Stimulated activated CD4-positive, alpha-beta T cell treated with anti-CD3 and anti-CD28 coated beads, Interleukin-12 subunit alpha, Interleukin-12 subunit beta, amount 100 ng/mL, for 4 hours (primary cell): Measurements from ENCODE around the gene PDE4DIP.
"Not testable (repeated sequence)": the region's sequence is repeated elsewhere in the genome, so short reads cannot be mapped to it uniquely, and the experiment has no call there.

ENCODE experiments used
- DNase-seq: peaks from one replicate; pipeline ENCODE4 v3.0.0-alpha.2; 2020

PDE4DIP gene

DNA sequence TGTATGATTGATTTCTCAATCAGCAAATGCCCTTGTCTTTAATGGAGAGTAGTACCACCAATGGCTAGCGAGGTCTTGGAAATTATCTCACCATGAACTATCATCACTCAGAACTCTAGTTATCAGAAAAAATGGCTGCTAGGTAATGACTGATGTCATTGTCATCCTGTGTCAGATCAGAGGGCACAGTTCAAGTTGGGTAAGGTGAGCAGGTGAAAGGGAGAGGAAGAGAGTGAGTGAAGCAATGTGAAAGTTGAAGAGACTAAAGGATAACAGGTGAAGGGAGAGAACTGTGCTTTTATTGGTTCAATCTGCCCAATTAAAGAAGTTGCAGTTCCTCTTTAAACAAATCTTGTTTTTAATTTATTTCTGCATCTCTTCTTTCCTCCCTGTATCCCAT lies 76.8 kb downstream of the PDE4DIP start:
- DNase-seq: not testable (repeated sequence)

DNA sequence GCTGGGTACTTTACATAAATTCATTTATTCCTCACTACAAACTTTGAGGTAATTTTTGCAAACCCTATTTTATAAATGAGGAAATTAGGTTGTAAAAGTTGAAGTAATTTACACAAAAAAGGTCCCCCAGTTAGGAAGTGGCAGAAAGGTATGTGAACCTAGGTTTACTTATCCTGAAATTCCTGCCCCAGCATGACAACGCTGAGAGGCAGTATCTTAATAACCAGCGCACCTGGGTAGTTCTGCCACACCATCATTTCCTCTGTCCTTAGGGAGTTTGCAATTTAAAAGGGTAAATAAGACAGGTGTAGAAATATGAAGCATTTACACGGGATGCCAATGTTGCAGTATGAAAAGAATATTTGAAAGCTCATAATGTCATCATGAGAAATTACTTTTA lies 79.6 kb downstream of the PDE4DIP start:
- not testable (repeated sequence) for DNase-seq

DNA sequence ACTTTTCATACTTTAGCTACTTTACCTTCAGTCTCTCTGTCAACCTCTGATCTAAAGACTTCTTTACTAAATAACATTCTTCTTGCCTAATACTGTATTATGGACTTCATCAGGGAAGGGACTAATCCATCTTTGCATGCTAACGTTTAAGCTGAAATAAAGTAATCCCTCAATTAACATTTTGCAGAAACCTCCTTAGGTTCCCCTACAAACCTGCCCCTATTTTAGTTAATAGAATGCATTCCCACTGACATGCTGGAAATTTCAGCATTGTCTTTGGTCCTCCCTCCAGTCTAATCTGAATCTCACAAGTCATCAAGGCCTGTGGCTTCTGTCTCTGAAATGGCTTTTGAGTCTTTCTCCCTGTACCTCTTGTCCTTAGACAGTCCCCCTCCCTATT lies 83.4 kb downstream of the PDE4DIP start:
- not testable (repeated sequence) for DNase-seq

DNA sequence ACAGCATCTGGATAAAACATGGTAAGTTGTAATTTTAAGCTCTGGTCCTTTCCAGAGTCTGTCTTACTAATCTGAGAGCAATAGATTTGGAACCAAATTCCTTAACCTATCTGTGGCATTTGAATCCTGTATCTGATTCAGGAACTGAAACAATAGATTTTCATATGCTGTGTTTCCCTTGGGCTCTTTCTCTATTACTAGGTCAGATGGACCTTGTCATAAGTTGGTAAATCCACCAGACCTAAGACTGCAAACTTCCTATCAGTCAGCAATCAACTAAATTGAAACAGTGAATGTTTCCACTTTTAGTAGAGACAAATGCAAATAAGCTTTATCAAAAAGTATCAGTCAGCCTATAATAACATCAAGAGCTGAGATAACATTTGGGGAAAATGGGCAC lies 85.0 kb downstream of the PDE4DIP start:
- not testable (repeated sequence) for DNase-seq

DNA sequence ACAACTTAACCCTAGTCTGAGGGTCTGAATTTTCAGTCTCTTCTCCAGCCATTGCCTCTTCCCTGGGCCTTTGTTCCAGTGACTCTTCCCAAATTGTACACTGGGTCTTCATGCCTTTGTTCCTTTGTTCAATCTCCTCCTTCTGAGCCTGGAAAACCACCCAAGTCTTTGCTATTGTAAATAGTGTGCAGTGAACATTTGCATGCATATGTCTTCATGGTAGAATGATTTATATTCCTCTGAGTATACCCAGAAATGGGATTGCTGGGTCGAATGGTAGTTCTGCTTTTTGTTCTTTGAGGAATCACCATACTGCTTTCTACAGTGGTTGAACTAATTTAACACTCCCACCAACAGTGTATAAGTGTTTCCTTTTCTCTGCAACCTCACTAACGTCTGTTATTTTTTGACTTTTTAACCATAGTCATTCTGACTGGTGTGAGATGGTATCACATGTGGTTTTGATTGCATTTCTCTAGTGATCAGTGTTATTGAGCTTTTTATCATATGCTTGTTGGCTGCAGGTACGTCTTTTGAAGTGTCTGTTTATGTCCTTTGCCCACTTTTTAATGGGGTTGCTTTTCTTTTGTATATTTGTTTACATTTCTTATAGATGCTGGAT lies 91.3 kb downstream of the PDE4DIP start:
- DNase-seq: not testable (repeated sequence)

DNA sequence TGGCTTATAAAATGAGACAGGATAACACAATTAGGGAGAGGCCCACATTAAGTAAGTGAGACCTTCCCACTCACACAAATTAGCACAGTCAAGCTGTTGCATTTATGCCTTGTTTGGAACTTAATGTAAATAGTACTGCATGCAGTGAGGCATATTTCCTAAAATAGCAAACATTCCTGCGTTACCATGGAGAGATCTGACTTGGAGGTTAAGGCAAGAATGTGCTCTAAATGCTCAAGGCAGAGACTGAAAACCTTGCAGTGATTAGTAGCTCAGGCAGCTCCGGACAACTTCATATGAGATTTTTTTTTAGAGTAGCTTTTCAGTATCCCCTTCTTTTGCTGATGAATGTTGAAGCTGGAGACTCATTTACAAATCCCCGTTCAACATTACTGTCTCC lies 98.7 kb downstream of the PDE4DIP start:
- not testable (repeated sequence) for DNase-seq

DNA sequence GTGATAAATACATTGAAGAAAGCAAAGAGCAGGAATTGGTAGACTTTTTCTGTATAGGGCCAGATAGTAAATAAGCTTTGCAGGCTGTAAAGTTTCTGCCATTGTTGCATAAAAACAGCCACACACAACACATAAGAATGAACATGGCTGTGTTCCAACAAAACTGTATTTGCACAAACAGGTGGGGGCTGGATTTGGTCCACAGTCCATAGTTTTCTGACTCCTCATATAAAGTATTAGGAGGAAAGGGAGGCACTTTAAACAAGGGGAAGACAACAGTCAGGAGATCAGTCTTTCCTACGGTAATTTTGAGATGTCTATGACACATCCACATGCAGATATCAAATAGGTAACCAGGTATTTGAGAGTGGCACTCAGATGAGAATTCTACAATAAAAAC lies 100.9 kb downstream of the PDE4DIP start:
- not testable (repeated sequence) for DNase-seq

DNA sequence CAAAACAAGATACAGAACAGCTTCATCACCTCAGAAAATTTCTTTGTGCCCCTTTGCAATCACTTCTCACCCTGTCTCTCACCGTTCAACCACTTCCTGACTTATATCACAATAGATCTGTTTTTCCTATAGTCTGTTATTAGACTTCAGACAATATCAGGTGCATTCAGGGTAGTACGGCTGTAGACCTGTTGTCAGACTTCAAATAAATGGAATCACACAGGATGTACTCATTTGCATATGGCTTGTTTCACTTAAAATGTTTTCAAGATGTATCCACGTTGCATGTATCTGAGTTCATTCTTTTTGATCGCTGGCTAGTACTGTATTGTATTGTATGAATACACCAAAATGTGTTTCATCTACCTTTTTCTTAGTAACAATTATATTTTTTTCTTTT lies 104.5 kb downstream of the PDE4DIP start:
- not testable (repeated sequence) for DNase-seq

DNA sequence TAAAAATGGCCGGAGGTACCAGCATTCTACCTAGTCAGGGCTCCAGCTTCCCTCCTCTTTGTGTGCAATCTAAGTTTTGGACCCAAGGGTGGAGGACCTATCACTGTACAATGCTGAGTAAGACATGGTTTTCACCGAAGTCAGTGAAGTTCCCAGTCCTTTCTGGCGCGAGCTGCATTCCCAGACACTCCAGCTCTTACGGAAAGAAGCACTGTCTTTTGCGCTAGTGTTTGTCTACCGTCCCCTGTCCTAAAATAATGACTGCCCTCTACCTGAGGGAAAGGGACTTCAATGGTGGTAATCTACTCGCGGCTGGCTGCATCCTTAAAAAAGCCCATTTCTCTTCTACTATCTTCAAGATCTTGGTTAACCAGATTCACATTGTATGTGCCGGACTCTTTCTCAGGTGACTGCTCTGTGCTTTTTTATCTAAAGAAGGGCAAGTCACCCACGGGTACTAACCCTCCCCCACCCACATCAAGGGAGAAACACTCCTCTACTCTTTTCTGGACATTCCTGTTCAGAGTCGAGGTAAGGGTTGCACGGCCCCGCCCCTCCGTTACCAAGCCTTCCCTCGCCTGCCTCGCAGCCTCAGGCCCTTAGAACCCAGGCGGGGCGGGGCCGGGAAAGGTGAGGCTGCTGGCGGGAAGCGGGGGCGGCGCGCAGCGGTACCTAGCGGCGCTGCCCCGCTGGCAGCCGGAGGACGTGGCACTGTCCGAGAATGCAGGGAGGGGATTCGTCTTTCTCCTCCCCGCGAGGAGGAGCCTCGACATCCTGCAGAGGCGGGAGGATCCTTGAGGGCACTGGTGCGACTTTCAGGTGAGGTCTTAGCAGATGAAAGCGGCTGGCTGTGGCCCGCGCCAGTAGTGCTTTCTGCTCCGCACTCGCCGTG lies 107.4 kb downstream of the PDE4DIP start:
- DNase-seq: peak; percentile 61

DNA sequence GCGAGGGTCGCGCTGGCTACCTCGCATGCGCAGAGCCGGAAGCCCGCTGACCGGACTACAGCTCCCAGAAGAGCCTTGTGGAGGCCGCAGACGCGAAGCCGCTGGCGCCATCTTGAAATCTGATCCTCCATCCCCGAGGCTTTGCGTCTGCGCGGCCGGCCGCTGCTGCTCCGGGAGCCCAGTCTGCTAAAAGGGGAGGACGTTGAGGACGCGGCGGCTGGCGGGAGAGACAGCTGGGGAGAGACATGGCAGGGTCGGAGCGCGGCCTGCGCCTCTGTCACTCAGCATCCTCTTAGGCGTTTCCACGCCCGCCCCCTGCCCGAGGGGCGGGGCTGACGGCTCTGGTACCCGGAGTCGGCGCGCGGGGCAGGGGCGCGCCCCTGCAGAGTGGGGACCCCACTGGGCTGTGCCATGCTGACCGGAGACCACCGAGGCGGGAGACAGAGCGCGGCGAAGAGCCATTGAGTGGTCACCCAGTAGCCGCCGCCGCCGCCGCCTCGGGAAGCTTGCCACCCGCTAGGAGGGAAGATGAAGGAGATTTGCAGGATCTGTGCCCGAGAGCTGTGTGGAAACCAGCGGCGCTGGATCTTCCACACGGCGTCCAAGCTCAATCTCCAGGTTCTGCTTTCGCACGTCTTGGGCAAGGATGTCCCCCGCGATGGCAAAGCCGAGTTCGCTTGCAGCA lies 108.2 kb downstream of the PDE4DIP start:
- peak; percentile 64 for DNase-seq

DNA sequence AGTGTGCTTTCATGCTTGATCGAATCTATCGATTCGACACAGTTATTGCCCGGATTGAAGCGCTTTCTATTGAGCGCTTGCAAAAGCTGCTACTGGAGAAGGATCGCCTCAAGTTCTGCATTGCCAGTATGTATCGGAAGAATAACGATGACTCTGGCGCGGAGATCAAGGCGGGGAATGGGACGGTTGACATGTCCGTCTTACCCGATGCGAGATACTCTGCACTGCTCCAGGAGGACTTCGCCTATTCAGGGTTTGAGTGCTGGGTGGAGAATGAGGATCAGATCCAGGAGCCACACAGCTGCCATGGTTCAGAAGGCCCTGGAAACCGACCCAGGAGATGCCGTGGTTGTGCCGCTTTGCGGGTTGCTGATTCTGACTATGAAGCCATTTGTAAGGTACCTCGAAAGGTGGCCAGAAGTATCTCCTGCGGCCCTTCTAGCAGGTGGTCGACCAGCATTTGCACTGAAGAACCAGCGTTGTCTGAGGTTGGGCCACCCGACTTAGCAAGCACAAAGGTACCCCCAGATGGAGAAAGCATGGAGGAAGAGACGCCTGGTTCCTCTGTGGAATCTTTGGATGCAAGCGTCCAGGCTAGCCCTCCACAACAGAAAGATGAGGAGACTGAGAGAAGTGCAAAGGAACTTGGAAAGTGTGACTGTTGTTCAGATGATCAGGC lies 108.8 kb downstream of the PDE4DIP start:
- DNase-seq: peak; percentile 4

DNA sequence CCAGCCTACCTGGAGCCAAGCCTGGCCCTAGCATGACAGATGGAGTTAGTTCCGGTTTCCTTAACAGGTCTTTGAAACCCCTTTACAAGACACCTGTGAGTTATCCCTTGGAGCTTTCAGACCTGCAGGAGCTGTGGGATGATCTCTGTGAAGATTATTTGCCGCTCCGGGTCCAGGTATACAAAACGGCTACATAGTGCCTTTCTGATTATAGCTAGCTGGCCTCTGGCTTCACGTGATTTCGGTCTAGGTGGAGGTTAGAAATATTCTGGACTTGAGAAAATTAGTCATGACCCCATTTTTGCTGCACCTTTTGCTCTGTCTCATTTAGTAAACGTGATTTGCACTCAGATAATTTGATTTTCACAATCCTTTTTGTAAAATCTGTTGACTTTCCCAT lies 109.5 kb downstream of the PDE4DIP start:
- not testable (repeated sequence) for DNase-seq

DNA sequence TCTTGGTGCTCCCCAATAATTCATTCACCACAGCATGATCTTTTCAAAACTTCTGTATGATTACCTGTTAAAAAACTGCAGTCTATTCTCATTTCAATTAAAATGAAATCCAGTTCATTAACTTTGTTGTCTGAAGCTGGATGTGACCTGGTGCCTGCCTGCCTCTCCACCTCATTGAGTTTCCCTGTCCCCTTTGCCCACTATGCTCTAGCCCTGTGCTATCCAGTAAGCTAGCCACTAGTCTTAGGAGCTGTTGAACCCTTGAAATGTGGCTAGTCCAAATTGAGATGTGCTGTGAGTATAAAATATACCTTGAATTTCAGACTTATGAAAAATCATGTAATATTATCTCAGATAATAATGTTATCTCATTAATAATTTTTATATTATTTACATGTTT lies 114.1 kb downstream of the PDE4DIP start:
- not testable (repeated sequence) for DNase-seq

DNA sequence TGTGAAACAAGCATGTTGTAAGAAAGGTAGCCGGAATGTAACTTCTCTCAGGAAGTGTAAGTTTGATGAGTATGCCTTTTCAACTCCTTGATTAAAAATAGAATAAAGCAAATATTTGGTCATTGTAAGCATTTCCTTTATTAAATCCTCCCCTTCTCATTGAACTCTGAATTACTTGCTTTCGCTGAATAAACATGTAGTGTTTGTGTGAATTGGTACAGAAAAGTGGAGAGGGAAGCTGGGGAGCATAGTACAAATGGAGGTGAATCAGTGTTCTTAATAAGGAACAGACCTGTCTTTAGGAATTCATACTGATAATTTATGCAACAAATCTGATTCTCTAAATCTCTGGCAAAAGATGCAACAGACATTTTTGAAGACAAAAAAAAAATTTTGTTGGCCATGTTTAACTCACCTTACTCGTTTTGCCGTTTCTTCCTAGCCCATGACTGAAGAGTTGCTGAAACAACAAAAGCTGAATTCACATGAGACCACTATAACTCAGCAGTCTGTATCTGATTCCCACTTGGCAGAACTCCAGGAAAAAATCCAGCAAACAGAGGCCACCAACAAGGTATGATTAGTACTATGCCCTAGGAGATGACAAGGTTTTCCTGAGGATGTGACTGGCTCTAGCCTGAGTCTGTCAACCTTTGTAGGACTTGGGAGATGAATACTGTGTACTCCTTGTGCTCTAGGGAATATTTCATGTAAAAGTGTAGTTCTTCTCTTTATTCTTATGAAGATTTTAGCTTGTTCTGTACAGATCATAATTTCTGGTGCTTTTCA lies 116.2 kb downstream of the PDE4DIP start:
- DNase-seq: not testable (repeated sequence)

DNA sequence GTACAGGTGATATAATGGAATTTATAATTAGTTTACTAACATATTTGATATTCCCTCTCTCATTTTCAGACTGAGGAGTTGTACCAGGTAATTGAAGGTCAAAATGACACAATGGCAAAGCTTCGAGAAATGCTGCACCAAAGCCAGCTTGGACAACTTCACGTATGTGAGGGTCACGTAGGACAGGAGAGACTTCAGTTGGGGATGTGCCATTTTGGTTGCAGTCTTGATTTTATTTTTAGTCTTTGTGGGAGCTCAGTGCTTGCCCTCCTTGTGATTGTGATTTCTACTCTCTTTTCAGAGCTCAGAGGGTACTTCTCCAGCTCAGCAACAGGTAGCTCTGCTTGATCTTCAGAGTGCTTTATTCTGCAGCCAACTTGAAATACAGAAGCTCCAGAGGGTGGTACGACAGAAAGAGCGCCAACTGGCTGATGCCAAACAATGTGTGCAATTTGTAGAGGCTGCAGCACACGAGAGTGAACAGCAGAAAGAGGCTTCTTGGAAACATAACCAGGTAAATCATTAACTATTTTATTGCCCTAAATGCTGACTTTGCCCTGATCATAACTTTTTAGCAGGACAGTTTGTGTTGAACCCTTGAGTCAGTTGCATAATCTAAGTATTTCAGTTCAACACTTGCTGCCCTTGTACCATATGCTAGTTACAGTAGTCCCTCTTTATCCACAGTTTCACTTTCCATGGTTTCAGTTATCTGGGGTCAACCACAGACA lies 118.1 kb downstream of the PDE4DIP start:
- not testable (repeated sequence) for DNase-seq

DNA sequence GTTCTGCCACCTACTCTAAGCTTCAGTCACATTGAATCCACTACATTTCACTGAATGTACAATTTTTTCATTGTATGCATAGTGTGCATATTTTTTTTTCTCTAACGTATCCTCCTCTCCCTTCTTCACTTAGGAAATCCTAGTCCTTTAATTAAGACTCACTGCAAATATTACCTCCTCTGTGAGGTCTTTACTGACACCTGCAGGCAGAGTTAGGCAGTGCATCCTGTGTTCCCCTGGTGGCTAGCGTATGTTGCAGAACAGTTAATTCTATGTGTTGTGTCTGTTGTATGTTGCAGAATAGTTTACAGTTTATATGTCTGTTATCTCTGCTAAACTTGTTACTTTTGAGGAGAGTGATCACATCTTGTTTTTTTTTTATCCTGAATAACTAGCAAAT lies 121.9 kb downstream of the PDE4DIP start:
- not testable (repeated sequence) for DNase-seq

DNA sequence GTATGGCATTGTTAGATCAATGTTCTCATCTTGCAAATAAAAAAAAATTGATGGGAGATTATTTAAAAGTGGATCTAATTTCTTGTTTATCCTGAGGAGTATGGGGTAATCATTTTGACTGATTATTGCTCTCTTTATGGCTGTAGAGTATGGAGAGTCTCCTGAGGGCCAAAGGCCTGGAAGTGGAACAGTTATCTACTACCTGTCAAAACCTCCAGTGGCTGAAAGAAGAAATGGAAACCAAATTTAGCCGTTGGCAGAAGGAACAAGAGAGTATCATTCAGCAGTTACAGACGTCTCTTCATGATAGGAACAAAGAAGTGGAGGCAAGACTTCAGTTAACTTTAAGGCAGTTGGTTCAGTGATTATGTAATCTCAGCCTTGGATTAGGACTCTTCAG lies 123.4 kb downstream of the PDE4DIP start:
- not testable (repeated sequence) for DNase-seq

DNA sequence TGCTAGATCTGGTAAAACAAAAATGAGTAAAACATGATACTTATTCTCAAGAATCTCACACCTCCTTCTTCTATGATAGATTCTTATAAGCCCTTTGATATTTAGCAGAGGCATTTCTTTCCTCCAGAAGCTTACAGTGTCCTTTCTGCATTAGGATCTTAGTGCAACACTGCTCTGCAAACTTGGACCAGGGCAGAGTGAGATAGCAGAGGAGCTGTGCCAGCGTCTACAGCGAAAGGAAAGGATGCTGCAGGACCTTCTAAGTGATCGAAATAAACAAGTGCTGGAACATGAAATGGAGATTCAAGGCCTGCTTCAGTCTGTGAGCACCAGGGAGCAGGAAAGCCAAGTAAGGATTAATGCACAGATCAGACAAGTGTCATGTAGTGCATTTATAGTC lies 124.5 kb downstream of the PDE4DIP start:
- not testable (repeated sequence) for DNase-seq

DNA sequence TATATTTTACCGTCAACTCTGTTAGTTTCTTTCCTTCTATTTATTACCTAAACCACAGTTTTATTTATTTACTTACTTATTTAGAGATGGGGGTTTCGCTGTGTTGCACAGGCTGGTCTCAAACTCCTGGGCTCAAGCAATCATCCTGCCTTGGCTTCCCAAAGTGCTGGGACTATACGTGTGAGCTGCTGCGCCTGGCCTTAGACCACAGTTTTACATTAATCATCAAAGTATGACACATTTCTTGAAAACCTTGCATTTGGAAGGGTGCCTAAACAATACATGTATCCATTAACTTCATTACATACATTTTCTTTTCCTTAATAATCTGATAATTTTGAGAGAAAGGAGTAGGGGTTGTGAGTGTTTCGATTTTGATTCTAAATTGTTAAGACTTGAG lies 124.9 kb downstream of the PDE4DIP start:
- not testable (repeated sequence) for DNase-seq

DNA sequence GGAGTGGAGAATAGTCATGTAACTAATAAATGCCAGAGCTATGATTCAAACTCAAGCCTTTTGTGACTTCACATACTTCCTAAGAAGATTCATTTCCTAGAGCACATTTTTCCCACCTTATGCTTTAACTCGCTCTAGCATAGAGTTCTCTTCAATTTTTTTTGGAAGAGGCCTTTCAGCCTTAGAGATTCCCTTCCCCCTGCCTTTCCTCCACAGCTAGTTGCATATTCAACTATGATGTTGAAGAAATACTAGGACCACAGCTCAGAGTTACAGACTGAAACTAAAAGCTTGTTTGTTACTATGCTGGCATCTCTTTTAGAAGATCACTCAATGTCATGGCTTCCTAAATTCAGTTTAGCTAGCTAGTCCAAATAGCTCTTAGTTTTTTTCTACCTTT lies 131.2 kb downstream of the PDE4DIP start:
- not testable (repeated sequence) for DNase-seq

DNA sequence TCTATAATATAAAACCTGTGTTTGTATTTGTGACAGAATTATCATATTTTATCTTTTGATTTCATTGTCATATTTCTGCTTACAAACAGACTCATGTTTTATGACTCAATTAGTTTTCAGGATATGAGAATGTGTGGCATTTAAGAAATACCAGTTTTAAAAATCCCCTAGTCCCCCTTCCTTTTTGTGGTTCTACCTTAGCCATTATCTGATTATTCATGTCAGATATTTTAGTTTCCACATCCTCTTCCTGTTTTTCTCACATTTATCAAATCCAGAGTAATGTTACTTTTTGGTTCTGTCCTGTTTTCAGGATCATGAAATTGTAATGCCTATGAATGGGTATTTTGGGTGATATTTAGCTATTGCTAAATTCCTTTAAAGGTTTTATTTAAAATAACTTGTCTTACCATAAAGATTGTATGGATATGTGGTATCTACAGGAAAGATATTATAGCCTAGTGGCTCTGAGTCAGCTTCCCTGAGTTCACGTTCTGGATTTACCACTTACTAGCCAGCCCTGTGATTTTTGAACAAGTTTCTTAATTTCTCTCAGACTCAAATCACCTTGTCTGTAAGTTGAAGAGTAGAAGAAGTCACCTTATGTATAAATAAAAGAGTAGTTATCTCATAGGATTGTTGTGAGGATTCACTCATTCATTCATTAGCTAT lies 131.8 kb downstream of the PDE4DIP start:
- DNase-seq: not testable (repeated sequence)
